Measurements from ENCODE around the gene SELENOM. TPM values are rescaled to one million over a fixed set of nuclear protein-coding genes. Genes with fewer than 3 reads are reported as not detected.

SELENOM gene
- total RNA-seq, 2 donors from 2014 or later, result 27.1 to 61.7 TPM

- no peak overlapping the region for H3K27ac ChIP-seq
Measured at GRCh38 chr22:31126128-31126868, 18.9 kb upstream of the SELENOM start.

GRCh38 chr22:31125521-31126117, 18.3 kb upstream of the SELENOM start:
- H3K27ac ChIP-seq, result no peak overlapping the region

More at GRCh38 chr22:31126128-31126868, 18.9 kb upstream of the SELENOM start:
- Histone ChIP-seq H3K27me3 (no peaks in the 10 kb centered on the region), H3K9ac (ENCODE audit: low read depth in 2 of 2, low read length in 2 of 2) (no peak overlapping the region), H3K9me3 (no peaks in the 10 kb centered on the region), H3K4me3 (no peak overlapping the region), H3K4me1 (peaks cover 8% of the 10 kb centered on the region), H3K36me3 (no peaks in the 10 kb centered on the region)
- TF ChIP-seq CTCF (IDR thresholded peaks at IDR 0.05), result no peak
- no peak for DNase-seq
- intact Hi-C loops (cut with DNase I), result no loop called here

GRCh38 chr22:31124811-31125465, 17.6 kb upstream of the SELENOM start:
- Histone ChIP-seq H3K4me3 (no peak overlapping the region), H3K4me1 (peaks cover 8% of the 10 kb centered on the region), H3K27me3 (no peaks in the 10 kb centered on the region), H3K9ac (ENCODE audit: low read depth in 2 of 2, low read length in 2 of 2) (no peak overlapping the region), H3K9me3 (no peaks in the 10 kb centered on the region), H3K36me3 (no peaks in the 10 kb centered on the region), H3K27ac (no peak overlapping the region)
- intact Hi-C loops (cut with DNase I), result no loop called here
- TF ChIP-seq CTCF (IDR thresholded peaks at IDR 0.05), result no peak
- no peak for DNase-seq

More at GRCh38 chr22:31125521-31126117, 18.3 kb upstream of the SELENOM start:
- no peaks in the 10 kb centered on the region for H3K9me3 ChIP-seq
- H3K9ac ChIP-seq (ENCODE audit: low read depth in 2 of 2, low read length in 2 of 2), result no peak overlapping the region
- no peaks in the 10 kb centered on the region for H3K27me3 ChIP-seq
- no peak for DNase-seq
- intact Hi-C loops (cut with DNase I), result no loop called here
- no peaks in the 10 kb centered on the region for H3K36me3 ChIP-seq
- H3K4me3 ChIP-seq, result no peak overlapping the region
- no peak for TF ChIP-seq CTCF (IDR thresholded peaks at IDR 0.05)
- H3K4me1 ChIP-seq, result peaks cover 8% of the 10 kb centered on the region

- intact Hi-C loops (cut with DNase I), result no loop called here
- H3K4me1 ChIP-seq, result peaks cover 8% of the 10 kb centered on the region
- no peak overlapping the region for H3K4me3 ChIP-seq
- peak overlapping the region in 1 of 2 donors; percentile 80 for H3K9ac ChIP-seq (ENCODE audit: low read depth in 2 of 2, low read length in 2 of 2)
- TF ChIP-seq CTCF (IDR thresholded peaks at IDR 0.05), result no peak
- no peaks in the 10 kb centered on the region for H3K27me3 ChIP-seq
- H3K27ac ChIP-seq, result no peak overlapping the region
- H3K9me3 ChIP-seq, result no peaks in the 10 kb centered on the region
- H3K36me3 ChIP-seq, result no peaks in the 10 kb centered on the region
- no peak for DNase-seq
Measured at GRCh38 chr22:31124290-31124689, 16.9 kb upstream of the SELENOM start.

GRCh38 chr22:31123292-31123602, 15.9 kb upstream of the SELENOM start:
- Histone ChIP-seq H3K27ac (no peak overlapping the region), H3K4me3 (peak overlapping the region; percentile 38), H3K36me3 (no peaks in the 10 kb centered on the region), H3K4me1 (peaks cover 8% of the 10 kb centered on the region), H3K27me3 (no peaks in the 10 kb centered on the region), H3K9me3 (no peaks in the 10 kb centered on the region), H3K9ac (ENCODE audit: low read depth in 2 of 2, low read length in 2 of 2) (peak overlapping the region; percentile 80 to 81)
- no peak for DNase-seq
- intact Hi-C loops (cut with DNase I), result no loop called here
- TF ChIP-seq CTCF (IDR thresholded peaks at IDR 0.05), result no peak

All from colonic mucosa (tissue), 4 donors.